Activated naive CD8-positive, alpha-beta T cell treated with anti-CD3 and anti-CD28 coated beads, Interleukin-2, amount 10 ng/mL, durations not matched to agents 7 days and 5 days (primary cell): ENCODE measurements around the gene DIP2B. TPM values are rescaled to one million over a fixed set of nuclear protein-coding genes. Genes with fewer than 3 reads are reported as not detected.
A peak's percentile ranks its signal among the peaks of the same experiment; 100 is the strongest.
"Not testable (repeated sequence)": the region's sequence is repeated elsewhere in the genome, so short reads cannot be mapped to it uniquely, and the experiment has no call there.

ENCODE experiments used
- ATAC-seq: fragments of 150-1000 bp; cut with Tn5 transposase; one replicate; pipeline ENCODE4 v1.10.0; 2021; ENCODE audit warnings: low read depth, moderate library complexity
- POLR2A ChIA-PET: fragments of 350-600 bp; sonication (Branson Sonifier 250); formaldehyde crosslinking; loops from one replicate; lab custom pipeline; 2021; ENCODE audit warnings: antibody characterized with exemption; lab: Charles Lee
- DNase-seq: peaks from one replicate; pipeline ENCODE4 v3.0.0; 2021
- H3K27ac Mint-ChIP-seq: one replicate; pipeline ENCODE4 v1.8.0; 2022; ENCODE audit warnings: mild to moderate bottlenecking, mixed read lengths
- H3K27me3 Mint-ChIP-seq: one replicate; pipeline ENCODE4 v1.8.0; 2022; ENCODE audit warnings: mild to moderate bottlenecking, moderate library complexity, mixed read lengths
- H3K36me3 Mint-ChIP-seq: one replicate; pipeline ENCODE4 v1.8.0; 2021; ENCODE audit warnings: mild to moderate bottlenecking, mixed read lengths
- H3K4me1 Mint-ChIP-seq: one replicate; pipeline ENCODE4 v1.8.0; 2021; ENCODE audit warnings: mixed read lengths
- H3K4me3 Mint-ChIP-seq: one replicate; pipeline ENCODE4 v1.8.0; 2022; ENCODE audit warnings: mild to moderate bottlenecking, moderate library complexity, mixed read lengths
- H3K9me3 Mint-ChIP-seq: one replicate; pipeline ENCODE4 v1.8.0; 2021; ENCODE audit warnings: mixed read lengths
- total RNA-seq, 2 experiments: library from RNA; stranded (reverse); gene quantifications; one replicate each; pipeline ENCODE4 v1.2.3, GENCODE V29; 2021

The DIP2B gene
- total RNA-seq, 2 experiments from 2014 or later: 19.5 to 21.3 TPM

DNA sequence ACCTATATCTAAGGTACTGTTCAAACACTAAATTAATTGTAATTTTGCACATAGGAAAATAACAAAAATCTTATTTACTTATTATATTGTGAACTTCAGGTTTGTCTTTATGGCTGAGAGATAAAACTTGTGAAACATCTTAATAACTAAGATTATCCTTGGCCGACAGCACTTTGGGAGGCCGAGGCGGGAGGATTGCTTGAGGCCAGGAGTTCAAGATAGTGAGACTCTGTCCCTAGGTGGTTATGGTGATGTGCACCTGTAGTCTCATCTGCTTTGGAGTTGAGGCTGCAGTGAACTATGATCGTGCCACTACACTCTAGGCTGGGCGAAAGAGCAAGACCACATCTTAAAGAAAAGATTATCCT lies 22.6 kb downstream of the DIP2B start:
- DNase-seq: no peak
- H3K4me1 Mint-ChIP-seq: peaks cover 29% of the 10 kb centered on the region
- no peaks in the 10 kb centered on the region for H3K9me3 Mint-ChIP-seq
- POLR2A ChIA-PET: no interaction called here
- no peak for ATAC-seq
- H3K27me3 Mint-ChIP-seq: no peaks in the 10 kb centered on the region
- no peak overlapping the region for H3K27ac Mint-ChIP-seq
- no peak overlapping the region for H3K4me3 Mint-ChIP-seq
- H3K36me3 Mint-ChIP-seq: peaks cover 27% of the 10 kb centered on the region

DNA sequence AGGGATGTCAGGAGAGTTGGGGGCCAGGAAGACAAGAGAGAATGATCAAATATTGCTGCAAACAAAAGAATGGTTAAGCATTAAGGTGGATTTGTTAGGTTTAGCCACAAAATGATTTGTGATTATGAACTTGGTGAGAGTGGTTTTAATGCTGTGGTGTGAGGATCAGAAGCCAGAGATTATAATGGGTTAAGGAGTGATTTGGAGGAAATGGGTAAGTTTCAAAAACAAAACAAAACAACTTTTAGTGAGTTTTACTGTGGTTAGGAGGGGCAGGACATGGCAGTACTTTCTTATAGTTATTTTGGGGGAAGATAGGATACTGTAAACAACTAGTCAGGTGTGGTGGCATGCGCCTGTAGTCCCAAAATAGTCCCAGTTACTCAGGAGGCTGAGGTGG lies 24.0 kb downstream of the DIP2B start:
- Mint-ChIP-seq H3K36me3 (peaks cover 19% of the 10 kb centered on the region), H3K4me1 (peaks cover 27% of the 10 kb centered on the region), H3K27ac (peak overlapping the region; percentile 71), H3K27me3 (no peaks in the 10 kb centered on the region), H3K9me3 (no peaks in the 10 kb centered on the region), H3K4me3 (peak overlapping the region; percentile 14)
- ATAC-seq (no peak), DNase-seq (no peak)
- POLR2A ChIA-PET: no interaction called here

DNA sequence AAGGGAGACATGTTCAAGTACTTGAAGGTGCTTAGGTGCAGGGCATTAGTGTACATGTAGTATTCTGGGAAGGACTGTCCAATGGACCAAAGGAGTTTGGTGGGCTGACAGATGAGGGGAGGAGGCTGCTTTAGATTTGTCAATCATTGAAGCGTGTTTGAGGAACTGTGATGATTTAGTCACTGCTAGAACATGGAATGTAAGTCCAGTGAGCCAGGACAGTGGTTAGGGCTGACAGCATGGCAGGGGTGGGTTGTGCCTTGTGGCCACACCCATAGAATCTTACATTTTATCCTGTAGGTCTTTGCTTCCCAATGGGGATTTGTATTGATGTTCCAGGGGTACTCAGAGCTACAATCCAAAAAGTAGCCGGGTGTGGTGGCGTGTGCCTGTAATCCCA lies 24.6 kb downstream of the DIP2B start:
- POLR2A ChIA-PET: no interaction called here
- Mint-ChIP-seq H3K27ac (peak overlapping the region; percentile 49), H3K4me1 (peaks cover 25% of the 10 kb centered on the region), H3K4me3 (no peak overlapping the region), H3K9me3 (no peaks in the 10 kb centered on the region), H3K27me3 (no peaks in the 10 kb centered on the region), H3K36me3 (peaks cover 15% of the 10 kb centered on the region)
- no peak for DNase-seq
- ATAC-seq: no peak

DNA sequence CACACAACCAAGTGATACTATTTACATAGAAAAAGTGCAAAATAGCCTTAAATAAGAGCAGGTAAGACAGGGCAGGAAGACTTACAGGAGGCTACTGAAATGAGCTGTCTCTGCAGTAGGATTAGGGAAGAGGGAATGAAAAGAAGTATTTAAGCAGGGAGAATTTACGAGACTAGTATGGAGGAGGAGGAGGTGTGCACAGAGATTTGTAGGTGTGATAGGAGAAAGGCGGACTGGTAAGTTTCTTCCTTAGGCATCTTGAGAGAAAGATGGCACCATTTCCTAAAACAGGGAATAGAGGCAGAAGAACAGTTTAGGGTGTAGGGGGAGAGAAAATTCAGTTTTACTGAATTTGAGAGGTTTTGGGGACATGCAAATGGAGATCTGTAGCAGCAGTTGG lies 25.7 kb downstream of the DIP2B start:
- H3K36me3 Mint-ChIP-seq: peaks cover 11% of the 10 kb centered on the region
- no peak overlapping the region for H3K4me3 Mint-ChIP-seq
- peaks cover 22% of the 10 kb centered on the region for H3K4me1 Mint-ChIP-seq
- H3K9me3 Mint-ChIP-seq: no peaks in the 10 kb centered on the region
- no peaks in the 10 kb centered on the region for H3K27me3 Mint-ChIP-seq
- ATAC-seq (no peak), DNase-seq (no peak)
- POLR2A ChIA-PET: interaction anchor here (1.0 to 2.5 kb wide), 2 partner anchors 12 to 17 kb away, joined by 4 to 14 read pairs; no protein-coding TSS in a partner anchor
- H3K27ac Mint-ChIP-seq: no peak overlapping the region

DNA sequence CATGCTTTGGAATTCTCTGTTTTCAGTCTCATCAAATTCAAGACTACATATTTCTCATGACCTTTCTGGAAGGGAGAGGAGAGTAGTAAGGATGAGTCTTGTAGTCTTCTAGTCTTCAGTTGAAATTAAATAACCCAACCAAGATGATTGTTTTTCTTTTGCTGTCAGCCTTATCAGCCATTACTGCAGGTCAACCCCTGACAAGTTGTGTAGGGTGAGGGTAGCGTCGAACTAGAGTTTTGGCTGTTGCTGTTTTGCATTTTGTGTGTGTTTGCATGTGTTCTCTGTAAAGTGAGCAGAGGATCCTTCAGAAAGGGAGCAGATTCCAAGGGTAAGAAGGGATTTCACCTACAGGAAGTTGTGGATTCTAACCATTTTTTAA lies 28.4 kb downstream of the DIP2B start:
- no peak overlapping the region for H3K27ac Mint-ChIP-seq
- no peaks in the 10 kb centered on the region for H3K27me3 Mint-ChIP-seq
- peaks cover 26% of the 10 kb centered on the region for H3K4me1 Mint-ChIP-seq
- ATAC-seq (no peak), DNase-seq (no peak)
- no peak overlapping the region for H3K4me3 Mint-ChIP-seq
- POLR2A ChIA-PET: interaction anchor here (1.0 to 2.5 kb wide), 5 partner anchors 12 to 28 kb away, joined by 4 to 20 read pairs (median 6); partner anchors contain the start of gene DIP2B
- H3K36me3 Mint-ChIP-seq: peaks cover 9% of the 10 kb centered on the region
- no peaks in the 10 kb centered on the region for H3K9me3 Mint-ChIP-seq

DNA sequence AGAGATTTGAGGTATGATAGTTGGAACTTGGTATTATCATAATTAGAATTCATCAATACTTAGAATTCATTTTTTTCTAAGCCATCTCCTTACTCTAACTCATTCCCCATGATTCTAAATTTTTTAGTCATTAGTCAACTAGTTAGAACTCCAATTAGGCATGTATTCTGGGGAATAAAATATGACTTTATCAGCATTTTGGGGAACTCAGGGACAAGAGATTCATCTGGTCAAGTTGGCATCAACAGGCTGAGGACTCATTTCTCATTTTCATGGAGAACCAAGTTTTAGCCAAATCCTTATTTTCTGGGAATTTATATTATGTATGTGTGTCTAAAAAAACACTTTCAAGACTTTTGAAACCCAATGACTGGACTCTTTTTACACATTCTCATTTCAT lies 29.2 kb downstream of the DIP2B start:
- no peak overlapping the region for H3K4me3 Mint-ChIP-seq
- no peaks in the 10 kb centered on the region for H3K9me3 Mint-ChIP-seq
- ATAC-seq: no peak
- peaks cover 18% of the 10 kb centered on the region for H3K4me1 Mint-ChIP-seq
- POLR2A ChIA-PET: no interaction called here
- H3K27me3 Mint-ChIP-seq: no peaks in the 10 kb centered on the region
- no peak overlapping the region for H3K27ac Mint-ChIP-seq
- peaks cover 7% of the 10 kb centered on the region for H3K36me3 Mint-ChIP-seq
- DNase-seq: no peak

DNA sequence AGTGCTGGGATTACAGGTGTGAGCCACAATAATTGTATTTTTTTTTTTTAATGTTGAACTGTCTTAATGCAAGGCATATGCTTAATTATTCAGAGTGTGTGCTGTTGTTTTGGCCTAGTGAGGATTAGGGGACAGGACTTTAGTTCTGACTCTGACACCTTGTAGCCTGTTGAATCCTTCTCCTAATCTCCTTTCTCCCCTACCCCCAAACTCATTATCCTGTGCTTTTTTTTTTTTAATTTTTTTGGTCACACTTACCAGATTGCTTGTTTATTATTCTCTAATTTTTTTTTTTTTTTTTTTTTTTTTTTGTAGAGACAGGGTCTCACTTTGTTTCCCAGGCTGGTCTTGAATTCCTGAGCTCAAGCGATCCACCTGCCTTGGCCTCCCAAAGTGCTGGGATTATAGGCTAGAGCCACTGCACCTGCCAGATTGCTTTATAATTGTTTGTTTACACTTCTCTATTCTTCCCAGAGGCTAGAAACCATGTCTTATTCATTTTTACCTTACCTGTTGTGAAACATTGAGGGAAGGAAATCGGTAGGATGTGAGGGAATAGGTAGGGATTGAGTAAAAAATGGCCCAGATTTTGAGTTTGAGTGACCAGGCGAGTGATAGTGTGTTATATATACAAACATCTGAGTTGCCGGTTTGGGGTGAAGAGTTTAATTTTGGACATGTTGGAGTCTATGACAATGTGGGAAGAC lies 32.2 kb downstream of the DIP2B start:
- Mint-ChIP-seq H3K27ac (peak overlapping the region; percentile 1), H3K4me1 (peaks cover 14% of the 10 kb centered on the region), H3K4me3 (no peak overlapping the region), H3K9me3 (no peaks in the 10 kb centered on the region), H3K36me3 (peaks cover 5% of the 10 kb centered on the region), H3K27me3 (no peaks in the 10 kb centered on the region)
- POLR2A ChIA-PET: no interaction called here
- ATAC-seq (no peak), DNase-seq (no peak)

DNA sequence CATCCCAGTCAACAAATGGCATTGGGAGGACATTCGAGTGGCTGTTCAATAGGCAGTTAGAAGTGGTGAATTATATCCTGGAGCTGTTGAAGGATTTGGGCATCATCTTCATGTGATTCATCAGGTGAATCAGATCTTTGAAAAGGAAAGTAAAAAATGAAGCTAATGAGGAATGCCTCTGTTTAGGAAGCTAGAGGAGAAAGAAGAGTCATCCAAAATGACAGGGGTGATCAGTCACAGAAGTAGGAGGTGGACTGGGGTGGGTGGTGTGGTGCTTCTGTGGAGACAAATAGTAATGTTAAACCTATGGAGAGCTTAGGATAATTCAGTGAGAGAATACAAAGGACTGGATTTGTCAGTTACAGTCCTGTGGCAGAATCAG lies 32.7 kb downstream of the DIP2B start:
- H3K4me1 Mint-ChIP-seq: peaks cover 16% of the 10 kb centered on the region
- peaks cover 5% of the 10 kb centered on the region for H3K36me3 Mint-ChIP-seq
- DNase-seq (no peak), ATAC-seq (no peak)
- H3K27me3 Mint-ChIP-seq: no peaks in the 10 kb centered on the region
- POLR2A ChIA-PET: interaction anchor here (1.2 kb wide), 1 partner anchor 29 kb away, joined by 5 read pairs; no protein-coding TSS in a partner anchor
- no peak overlapping the region for H3K27ac Mint-ChIP-seq
- H3K4me3 Mint-ChIP-seq: no peak overlapping the region
- H3K9me3 Mint-ChIP-seq: no peaks in the 10 kb centered on the region

DNA sequence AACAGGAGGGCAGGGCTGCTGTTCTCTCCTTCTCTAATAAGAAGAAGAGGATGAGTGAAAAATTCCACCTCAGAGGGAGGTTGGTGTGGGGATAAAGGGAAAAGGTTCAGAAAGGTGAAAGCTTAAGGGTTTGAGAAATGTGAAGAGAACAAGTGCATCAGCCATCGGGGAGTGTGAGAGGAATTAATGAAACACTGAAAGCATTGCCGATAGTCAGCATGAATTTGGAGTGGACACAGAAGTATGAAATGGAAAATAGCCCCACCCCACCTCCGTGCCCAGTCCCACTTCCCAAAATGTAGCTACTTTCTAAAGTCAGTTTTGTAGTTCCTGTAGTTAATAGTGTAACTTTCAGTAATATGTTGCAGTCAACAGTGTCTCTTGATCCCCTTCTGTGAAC lies 33.4 kb downstream of the DIP2B start:
- Mint-ChIP-seq H3K36me3 (peaks cover 5% of the 10 kb centered on the region), H3K27me3 (no peaks in the 10 kb centered on the region), H3K4me3 (no peak overlapping the region), H3K9me3 (no peaks in the 10 kb centered on the region), H3K27ac (no peak overlapping the region), H3K4me1 (peaks cover 20% of the 10 kb centered on the region)
- DNase-seq: no peak
- ATAC-seq: no peak
- POLR2A ChIA-PET: interaction anchor here (1.2 kb wide), 1 partner anchor 30 kb away, joined by 5 read pairs; no protein-coding TSS in a partner anchor

DNA sequence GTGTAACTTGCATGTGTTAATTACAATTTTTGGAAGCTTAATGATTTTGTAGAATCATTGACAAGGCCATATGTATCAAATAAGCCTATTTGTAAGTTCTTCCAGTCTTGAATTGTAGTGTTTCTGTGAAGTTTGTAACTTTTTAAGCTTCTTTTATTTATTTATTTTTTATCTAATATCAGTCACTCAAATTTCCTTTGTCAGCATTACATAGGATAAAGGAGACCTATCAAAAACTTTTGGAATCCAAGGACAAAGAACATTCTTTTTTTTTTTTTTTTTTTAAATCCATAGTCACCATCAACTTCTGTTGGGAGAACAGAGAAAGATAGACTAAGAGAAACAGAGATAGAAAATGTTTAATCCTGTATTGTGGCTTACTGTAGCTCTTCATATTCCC lies 36.4 kb downstream of the DIP2B start:
- Mint-ChIP-seq H3K27ac (no peak overlapping the region), H3K4me3 (no peak overlapping the region), H3K4me1 (peaks cover 19% of the 10 kb centered on the region), H3K9me3 (no peaks in the 10 kb centered on the region), H3K36me3 (peaks cover 8% of the 10 kb centered on the region), H3K27me3 (no peaks in the 10 kb centered on the region)
- DNase-seq: no peak
- POLR2A ChIA-PET: no interaction called here
- ATAC-seq: no peak

DNA sequence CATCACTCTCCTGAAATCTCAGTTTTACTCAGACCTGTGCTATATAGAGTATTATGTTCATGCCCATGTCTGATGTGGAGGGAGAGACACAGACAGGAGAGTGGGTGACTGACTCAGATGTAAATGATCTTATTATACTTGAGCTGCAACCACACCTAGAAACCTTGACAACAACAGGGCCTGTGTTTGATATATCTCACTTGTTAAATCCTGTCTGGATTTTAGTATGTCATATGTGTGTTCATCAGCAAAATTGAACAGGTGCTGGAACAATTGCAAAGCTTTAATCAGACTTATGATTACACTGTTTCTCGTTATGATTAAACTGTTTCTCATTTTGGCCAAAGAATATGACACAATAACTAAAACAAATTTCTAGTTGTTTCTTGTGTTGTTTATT lies 37.7 kb downstream of the DIP2B start:
- no peaks in the 10 kb centered on the region for H3K27me3 Mint-ChIP-seq
- no peaks in the 10 kb centered on the region for H3K9me3 Mint-ChIP-seq
- peaks cover 4% of the 10 kb centered on the region for H3K36me3 Mint-ChIP-seq
- ATAC-seq (no peak), DNase-seq (no peak)
- H3K4me3 Mint-ChIP-seq: no peak overlapping the region
- peaks cover 15% of the 10 kb centered on the region for H3K4me1 Mint-ChIP-seq
- no peak overlapping the region for H3K27ac Mint-ChIP-seq
- POLR2A ChIA-PET: no interaction called here

DNA sequence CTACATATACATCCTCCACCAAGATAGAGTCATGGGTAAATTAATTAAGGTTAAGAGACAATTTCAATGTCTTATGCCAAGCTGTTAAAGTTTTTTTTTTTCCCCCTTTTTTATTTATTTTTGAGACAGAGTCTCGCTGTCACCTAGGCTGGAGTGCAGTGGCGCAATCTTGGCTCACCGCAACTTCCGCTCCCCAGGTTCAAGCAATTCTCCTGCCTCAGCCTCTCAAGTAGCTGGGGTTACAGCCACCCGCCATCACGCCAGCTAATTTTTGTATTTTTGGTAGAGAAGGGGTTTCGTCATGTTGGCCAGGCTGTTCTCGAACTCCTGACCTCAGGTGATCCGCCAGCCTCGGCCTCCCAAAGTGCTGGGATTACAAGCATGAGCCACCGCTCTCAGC lies 38.4 kb downstream of the DIP2B start:
- DNase-seq, H3K36me3 Mint-ChIP-seq, H3K4me3 Mint-ChIP-seq, H3K27ac Mint-ChIP-seq, H3K4me1 Mint-ChIP-seq, POLR2A ChIA-PET, H3K9me3 Mint-ChIP-seq, H3K27me3 Mint-ChIP-seq, ATAC-seq: not testable (repeated sequence)

DNA sequence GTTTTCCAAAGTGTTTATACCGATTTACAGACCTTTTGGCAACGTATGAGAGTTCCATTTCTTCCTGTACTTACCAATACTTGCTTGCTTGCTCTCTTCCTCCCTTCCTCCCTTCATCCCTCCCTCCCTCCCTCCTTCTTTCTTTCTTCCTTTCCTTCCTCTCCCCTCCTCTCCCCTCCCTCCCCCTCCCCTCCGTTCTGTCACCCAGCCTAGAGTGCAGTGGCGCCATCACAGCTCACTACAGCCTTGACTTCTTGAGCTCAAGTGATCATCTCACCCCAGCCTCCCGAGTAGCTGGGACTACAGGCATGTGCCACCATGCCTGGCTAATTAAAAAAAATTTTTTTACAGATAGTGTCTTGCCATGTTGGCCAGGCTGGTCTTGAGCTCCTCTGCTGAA lies 40.4 kb downstream of the DIP2B start:
- DNase-seq (no peak), ATAC-seq (no peak)
- POLR2A ChIA-PET: interaction anchor here (0.6 kb wide), 2 partner anchors 10 to 37 kb away, joined by 3 to 4 read pairs; no protein-coding TSS in a partner anchor
- Mint-ChIP-seq H3K27me3 (no peaks in the 10 kb centered on the region), H3K4me3 (no peak overlapping the region), H3K36me3 (peaks cover 5% of the 10 kb centered on the region), H3K27ac (no peak overlapping the region), H3K9me3 (no peaks in the 10 kb centered on the region), H3K4me1 (peaks cover 9% of the 10 kb centered on the region)

DNA sequence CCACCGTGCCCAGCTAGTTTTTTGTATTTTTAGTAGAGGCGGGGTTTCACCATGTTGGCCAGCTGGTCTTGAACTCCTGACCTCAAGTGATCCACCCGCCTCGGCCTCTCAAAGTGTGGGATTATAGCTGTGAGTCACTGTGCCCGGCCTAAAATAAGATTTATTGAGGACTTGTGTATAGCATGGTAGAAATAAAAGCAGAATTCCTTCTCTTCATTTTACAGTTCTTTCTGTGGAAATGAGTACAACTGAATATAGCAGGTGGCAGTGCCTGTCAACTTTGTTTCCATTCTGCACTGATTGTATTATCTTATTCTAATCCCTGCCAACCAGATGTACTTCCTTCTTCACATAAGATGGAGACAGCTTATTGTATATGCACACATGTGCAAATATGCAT lies 41.0 kb downstream of the DIP2B start:
- DNase-seq: no peak
- H3K9me3 Mint-ChIP-seq: no peaks in the 10 kb centered on the region
- H3K27me3 Mint-ChIP-seq: no peaks in the 10 kb centered on the region
- no peak overlapping the region for H3K27ac Mint-ChIP-seq
- no peak for ATAC-seq
- H3K4me3 Mint-ChIP-seq: no peak overlapping the region
- H3K4me1 Mint-ChIP-seq: peaks cover 9% of the 10 kb centered on the region
- peaks cover 5% of the 10 kb centered on the region for H3K36me3 Mint-ChIP-seq
- POLR2A ChIA-PET: no interaction called here
